ENCODE results near the gene SQOR. TPM values are rescaled to one million over a fixed set of nuclear protein-coding genes. Genes with fewer than 3 reads are reported as not detected.

Gene SQOR
- total RNA-seq, 2 donors from 2014 or later = 108 to 166 TPM

DNA sequence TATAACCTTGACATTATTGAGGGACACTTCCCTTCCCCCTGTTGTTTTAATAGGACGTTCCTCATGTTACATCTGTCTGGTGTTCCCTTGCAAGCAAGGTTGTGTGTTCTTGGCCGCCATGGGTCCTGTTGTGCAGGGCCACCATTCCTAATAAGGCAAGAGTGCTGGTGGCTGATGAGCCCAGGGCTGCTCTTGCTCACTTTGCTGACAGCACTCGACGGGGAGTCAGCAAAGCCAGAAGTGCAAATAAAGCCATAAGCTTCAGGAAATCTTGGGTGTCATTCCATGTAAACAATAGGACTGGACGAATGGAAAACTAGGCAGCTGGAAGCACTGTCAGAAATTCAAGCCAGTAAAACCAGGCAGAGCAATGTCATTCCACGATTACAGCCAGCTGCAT is 75.8 kb downstream of the SQOR start:
- ATAC-seq (replicated peaks in 1 of 2) (no peak), DNase-seq (no peak)
- Mint-ChIP-seq H3K27me3 (ENCODE audit: low read depth) (peaks cover 15% of the 10 kb centered on the region), H3K4me3 (no peak overlapping the region), H3K9me3 (no peaks in the 10 kb centered on the region), H3K4me1 (ENCODE audit: low read depth) (peaks cover 8% of the 10 kb centered on the region), H3K27ac (no peak overlapping the region), H3K36me3 (ENCODE audit: insufficient read depth in 2 of 2) (no peaks in the 10 kb centered on the region)

DNA sequence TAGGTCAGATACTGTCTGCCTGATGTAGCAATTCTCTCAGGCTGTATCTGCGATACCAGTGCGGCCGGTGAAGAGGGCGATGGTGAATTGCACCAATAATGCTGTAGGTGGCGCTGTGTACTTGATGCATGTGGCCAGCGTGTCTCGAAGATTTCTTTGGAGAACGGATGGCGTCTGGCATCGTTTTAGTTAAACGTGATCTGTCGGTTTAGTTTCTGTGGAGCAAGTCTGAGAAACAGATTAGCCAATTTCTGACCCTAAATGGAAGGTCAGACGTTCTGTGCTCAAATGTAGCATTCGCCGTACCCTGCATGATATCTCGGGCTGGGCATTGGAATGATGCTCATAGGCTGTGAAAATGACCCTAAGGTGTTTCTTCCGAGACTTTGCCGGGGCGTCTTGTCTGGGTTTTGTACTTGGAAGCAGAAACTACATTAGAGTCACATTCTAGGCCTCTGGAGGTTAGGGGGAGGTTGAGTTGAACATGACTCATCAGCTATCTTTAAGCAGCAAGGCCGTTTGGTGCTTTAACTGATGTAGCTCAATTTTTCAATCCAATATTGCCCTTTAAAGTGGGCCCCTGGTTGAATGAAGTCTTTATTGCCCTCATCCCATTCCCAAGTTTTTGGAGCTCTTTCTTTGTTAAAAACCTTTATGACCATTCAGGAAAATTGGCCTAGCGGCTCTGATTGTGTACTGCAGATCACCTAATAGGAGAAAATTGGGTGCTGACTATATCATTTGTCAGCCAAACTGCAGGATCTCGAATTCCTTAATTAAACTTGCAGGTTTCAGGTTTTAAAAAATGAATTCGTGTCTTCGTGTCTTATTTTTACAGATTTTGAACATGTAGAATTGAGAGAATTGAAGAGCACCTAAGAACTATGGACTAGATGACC is 80.0 kb downstream of the SQOR start:
- peaks cover 24% of the 10 kb centered on the region for H3K27me3 Mint-ChIP-seq (ENCODE audit: low read depth)
- H3K36me3 Mint-ChIP-seq (ENCODE audit: insufficient read depth in 2 of 2) = no peaks in the 10 kb centered on the region
- ATAC-seq (replicated peaks in 1 of 2) (peak; percentile 51 to 59), DNase-seq (peak; percentile 43 to 55)
- no peak overlapping the region for H3K27ac Mint-ChIP-seq
- H3K4me3 Mint-ChIP-seq = no peak overlapping the region
- H3K9me3 Mint-ChIP-seq = no peaks in the 10 kb centered on the region
- H3K4me1 Mint-ChIP-seq (ENCODE audit: low read depth) = no peaks in the 10 kb centered on the region

DNA sequence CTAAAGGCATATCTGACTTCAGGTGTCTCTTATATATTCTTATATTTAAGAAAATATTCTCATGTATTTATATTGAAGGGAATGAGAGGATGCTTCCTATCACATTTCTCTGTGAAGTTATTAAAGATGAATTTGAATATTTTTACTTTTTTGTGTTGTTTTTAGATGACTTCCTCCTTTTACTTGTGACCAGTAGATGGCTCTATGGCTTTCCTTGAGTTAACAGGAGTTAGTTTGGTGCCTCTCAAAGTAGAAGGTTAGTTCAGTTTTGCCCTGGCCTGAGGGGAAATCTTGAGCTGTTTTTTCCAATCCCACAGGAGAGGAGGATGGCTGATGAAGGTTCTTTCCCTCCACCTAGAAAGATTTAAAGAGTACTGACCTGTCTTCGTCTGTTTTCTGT is 80.7 kb downstream of the SQOR start:
- Mint-ChIP-seq H3K4me3 (no peak overlapping the region), H3K27me3 (ENCODE audit: low read depth) (peaks cover 27% of the 10 kb centered on the region), H3K36me3 (ENCODE audit: insufficient read depth in 2 of 2) (no peaks in the 10 kb centered on the region), H3K9me3 (no peaks in the 10 kb centered on the region), H3K4me1 (ENCODE audit: low read depth) (no peaks in the 10 kb centered on the region), H3K27ac (no peak overlapping the region)
- DNase-seq (no peak), ATAC-seq (replicated peaks in 1 of 2) (no peak)

DNA sequence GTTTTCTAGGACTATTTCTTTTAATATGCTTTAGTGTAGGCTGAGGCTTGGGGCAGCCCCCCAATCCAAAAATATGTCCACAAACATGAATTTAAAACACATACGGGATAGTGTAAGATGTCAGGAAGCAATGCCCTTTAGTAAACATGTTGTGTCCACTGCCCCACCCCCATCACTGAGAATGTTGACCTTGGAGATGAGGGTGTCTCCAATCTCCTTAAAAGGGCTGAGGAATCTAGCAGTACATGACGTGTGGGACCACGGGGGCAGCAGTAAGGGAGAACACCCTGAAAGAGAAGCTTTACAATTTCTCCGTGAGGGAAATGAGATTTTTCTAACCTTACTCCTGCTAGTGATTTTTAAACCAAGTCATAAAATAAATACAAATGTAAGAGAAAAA is 84.7 kb downstream of the SQOR start:
- H3K4me3 Mint-ChIP-seq = no peak overlapping the region
- H3K36me3 Mint-ChIP-seq (ENCODE audit: insufficient read depth in 2 of 2) = no peaks in the 10 kb centered on the region
- no peaks in the 10 kb centered on the region for H3K9me3 Mint-ChIP-seq
- peaks cover 25% of the 10 kb centered on the region for H3K27me3 Mint-ChIP-seq (ENCODE audit: low read depth)
- no peak overlapping the region for H3K27ac Mint-ChIP-seq
- DNase-seq = no peak
- no peak for ATAC-seq (replicated peaks in 1 of 2)
- no peaks in the 10 kb centered on the region for H3K4me1 Mint-ChIP-seq (ENCODE audit: low read depth)

DNA sequence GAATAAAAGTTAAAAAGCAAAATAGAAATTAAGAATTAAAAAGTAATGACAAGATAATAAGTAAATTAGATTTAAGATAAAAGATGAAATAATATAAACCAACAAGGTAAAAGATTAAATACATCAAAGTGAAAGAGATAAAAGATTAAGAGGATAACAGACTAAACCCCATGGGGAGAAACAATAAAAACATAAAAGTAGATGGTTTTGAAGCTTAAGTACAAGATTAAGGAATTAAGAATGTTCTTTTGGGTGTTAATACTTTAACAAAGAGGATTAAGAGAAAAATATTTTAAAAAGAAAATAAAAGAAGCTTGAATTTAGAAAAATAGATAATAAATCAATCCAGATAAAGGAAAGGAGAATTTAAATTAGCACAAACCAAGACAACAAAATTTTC is 85.4 kb downstream of the SQOR start:
- Mint-ChIP-seq H3K4me1 (ENCODE audit: low read depth) (no peaks in the 10 kb centered on the region), H3K27ac (no peak overlapping the region), H3K27me3 (ENCODE audit: low read depth) (peaks cover 25% of the 10 kb centered on the region), H3K36me3 (ENCODE audit: insufficient read depth in 2 of 2) (no peaks in the 10 kb centered on the region), H3K9me3 (no peaks in the 10 kb centered on the region), H3K4me3 (no peak overlapping the region)
- ATAC-seq (replicated peaks in 1 of 2) = no peak
- DNase-seq = no peak

DNA sequence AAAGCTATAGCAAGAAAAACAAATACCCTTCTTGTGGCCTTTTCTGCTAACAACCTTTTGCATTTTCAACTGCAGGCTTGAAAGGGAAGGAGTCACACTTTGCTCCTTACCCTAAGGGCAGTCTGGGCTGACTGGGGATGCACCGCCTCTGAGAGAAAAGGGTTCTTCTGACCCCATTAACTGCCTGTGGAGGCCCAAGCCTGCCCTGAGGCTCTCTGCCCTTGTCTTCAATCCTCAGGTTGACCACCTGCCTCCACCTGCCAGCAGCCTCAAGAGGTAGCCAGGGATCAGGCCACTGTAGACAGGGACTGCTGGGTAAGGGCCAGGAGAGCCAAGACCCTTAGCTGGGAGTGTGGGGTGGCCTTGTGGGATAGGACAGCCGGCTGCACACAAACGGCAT is 93.8 kb downstream of the SQOR start:
- no peaks in the 10 kb centered on the region for H3K36me3 Mint-ChIP-seq (ENCODE audit: insufficient read depth in 2 of 2)
- DNase-seq (no peak), ATAC-seq (replicated peaks in 1 of 2) (no peak)
- H3K9me3 Mint-ChIP-seq = no peaks in the 10 kb centered on the region
- no peak overlapping the region for H3K4me3 Mint-ChIP-seq
- H3K4me1 Mint-ChIP-seq (ENCODE audit: low read depth) = no peaks in the 10 kb centered on the region
- H3K27ac Mint-ChIP-seq = no peak overlapping the region
- H3K27me3 Mint-ChIP-seq (ENCODE audit: low read depth) = peaks cover 13% of the 10 kb centered on the region

DNA sequence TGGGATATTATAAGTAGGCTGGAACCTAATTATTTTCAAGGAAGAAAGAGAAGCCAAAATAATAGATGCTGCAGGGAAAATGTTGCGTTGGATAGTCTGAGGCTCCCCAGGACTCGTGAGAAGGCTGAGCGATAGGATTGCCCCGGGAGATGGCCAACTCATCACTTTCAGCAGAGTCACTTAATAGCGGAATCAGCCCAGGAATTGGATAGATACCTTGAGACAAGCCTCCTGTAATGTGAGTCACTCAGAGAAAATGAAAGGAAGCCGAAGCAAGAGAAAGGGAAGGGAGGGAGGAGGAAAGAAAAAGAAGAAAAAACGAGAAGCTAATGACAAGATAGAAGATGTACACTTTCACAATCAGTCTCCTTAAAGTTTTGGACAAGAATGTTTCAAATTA is 94.3 kb downstream of the SQOR start:
- DNase-seq (no peak), ATAC-seq (replicated peaks in 1 of 2) (no peak)
- Mint-ChIP-seq H3K4me3 (no peak overlapping the region), H3K27ac (no peak overlapping the region), H3K27me3 (ENCODE audit: low read depth) (peaks cover 13% of the 10 kb centered on the region), H3K9me3 (no peaks in the 10 kb centered on the region), H3K36me3 (ENCODE audit: insufficient read depth in 2 of 2) (no peaks in the 10 kb centered on the region), H3K4me1 (ENCODE audit: low read depth) (no peaks in the 10 kb centered on the region)

DNA sequence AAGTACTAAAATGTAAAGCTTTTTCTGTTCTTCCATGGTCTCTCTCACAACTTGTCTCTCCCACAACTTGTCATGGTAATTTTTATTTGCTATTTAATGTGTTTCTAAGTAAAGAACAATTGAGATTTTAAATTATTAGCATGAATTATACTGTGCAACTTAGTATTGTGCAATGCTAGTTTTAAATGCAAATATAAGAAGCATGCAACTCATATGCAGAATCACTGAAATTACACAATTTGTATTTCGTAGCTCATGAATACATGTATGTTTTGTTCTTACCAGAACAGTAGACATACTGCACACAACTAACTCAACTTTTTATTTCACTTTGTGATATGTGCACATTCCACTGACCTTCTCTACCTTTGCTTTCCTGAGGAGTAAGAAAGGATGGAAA is 96.5 kb downstream of the SQOR start:
- Mint-ChIP-seq H3K36me3 (ENCODE audit: insufficient read depth in 2 of 2) (no peaks in the 10 kb centered on the region), H3K27me3 (ENCODE audit: low read depth) (peaks cover 13% of the 10 kb centered on the region), H3K4me3 (no peak overlapping the region), H3K27ac (no peak overlapping the region), H3K9me3 (no peaks in the 10 kb centered on the region), H3K4me1 (ENCODE audit: low read depth) (no peaks in the 10 kb centered on the region)
- ATAC-seq (replicated peaks in 1 of 2) (no peak), DNase-seq (no peak)

DNA sequence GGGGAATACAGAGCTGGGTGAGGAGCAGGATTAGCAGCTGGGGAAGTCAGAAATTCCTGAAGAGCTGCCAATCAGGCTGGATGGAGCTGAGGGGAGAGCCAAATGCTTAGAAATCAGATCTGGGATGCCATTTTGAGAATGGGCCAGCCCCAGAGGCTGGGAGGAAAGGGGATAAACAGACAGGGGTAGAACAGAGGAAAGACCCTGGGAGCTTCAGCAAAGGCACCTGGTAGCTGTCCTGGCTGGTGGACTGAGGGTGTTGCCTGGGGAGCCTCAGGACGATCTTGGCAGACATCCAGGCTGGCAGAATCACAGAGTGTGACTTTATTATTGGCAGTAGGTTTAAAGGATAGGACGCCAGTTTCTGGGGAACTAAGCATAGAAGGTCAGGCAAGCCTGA is 97.8 kb downstream of the SQOR start:
- Mint-ChIP-seq H3K27ac (no peak overlapping the region), H3K36me3 (ENCODE audit: insufficient read depth in 2 of 2) (no peaks in the 10 kb centered on the region), H3K4me1 (ENCODE audit: low read depth) (no peaks in the 10 kb centered on the region), H3K27me3 (ENCODE audit: low read depth) (peaks cover 13% of the 10 kb centered on the region), H3K9me3 (no peaks in the 10 kb centered on the region), H3K4me3 (no peak overlapping the region)
- ATAC-seq (replicated peaks in 1 of 2) = no peak
- no peak for DNase-seq

DNA sequence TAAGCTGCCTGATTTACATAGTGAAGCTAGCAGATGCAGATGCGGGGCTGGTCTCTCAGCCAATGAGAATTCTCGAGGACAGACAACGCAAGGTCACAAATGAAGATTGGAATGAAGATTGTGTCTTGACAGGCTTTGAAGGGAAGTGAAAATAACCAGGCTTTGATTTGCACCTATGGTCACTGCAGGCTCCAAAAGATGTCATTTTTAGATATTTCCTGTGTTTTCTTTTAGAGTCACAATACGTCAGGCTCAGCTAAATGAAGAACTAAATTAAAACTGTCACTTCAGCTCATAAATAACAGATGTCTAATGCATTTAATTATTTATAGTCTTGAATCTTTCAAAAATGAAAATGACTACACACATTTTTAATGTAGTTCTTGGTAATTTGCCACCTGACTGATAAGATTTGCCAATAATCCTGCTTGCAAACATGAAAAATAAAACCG is 99.5 kb downstream of the SQOR start:
- peaks cover 13% of the 10 kb centered on the region for H3K27me3 Mint-ChIP-seq (ENCODE audit: low read depth)
- no peak overlapping the region for H3K4me3 Mint-ChIP-seq
- H3K9me3 Mint-ChIP-seq = no peaks in the 10 kb centered on the region
- DNase-seq (no peak), ATAC-seq (replicated peaks in 1 of 2) (no peak)
- H3K36me3 Mint-ChIP-seq (ENCODE audit: insufficient read depth in 2 of 2) = no peaks in the 10 kb centered on the region
- H3K27ac Mint-ChIP-seq = no peak overlapping the region
- H3K4me1 Mint-ChIP-seq (ENCODE audit: low read depth) = no peaks in the 10 kb centered on the region

Other genes starting within 250 kb of the SQOR start
- 1 to 10 TPM; 3.6 to 4.3 TPM for gene SLC30A4, start 112.3 kb upstream of the SQOR start, total RNA-seq
- 10 to 100 TPM; 52.5 to 60.0 TPM for gene BLOC1S6, start 47.6 kb upstream of the SQOR start, total RNA-seq